Endothelial cell of umbilical vein (primary cell): Measurements from ENCODE around the gene PPM1H. TPM values are rescaled to one million over a fixed set of nuclear protein-coding genes. Genes with fewer than 3 reads are reported as not detected.

ENCODE experiments used
- BruUV-seq: library from RNA; stranded (reverse); fragments of 400-500 nt; replicated peaks from 2 replicates; lab custom pipeline; 2021; lab: Mats Ljungman, UMichigan
- CTCF ChIA-PET: fragments of 300-600, 350-600 bp; sonication (Branson Sonifier 250); formaldehyde crosslinking; loops from one replicate; lab custom pipeline; 2021; ENCODE audit warnings: antibody characterized with exemption, inconsistent platforms; lab: Charles Lee
- POLR2A ChIA-PET: fragments of 300-600, 350-600 bp; sonication (Branson Sonifier 250); formaldehyde crosslinking; loops from one replicate; lab custom pipeline; 2021; ENCODE audit warnings: antibody characterized with exemption, inconsistent platforms; lab: Charles Lee
- DNase-seq: peaks from one replicate; pipeline ENCODE4 v3.0.0-alpha.2; 2011; ENCODE audit warnings: low read depth, low spot score
- FAIRE-seq: peaks from 2 replicates; lab custom pipeline; 2011; peaks lifted over from hg19 to GRCh38; lab: Jason Lieb, UNC
- H2AFZ ChIP-seq: 2 replicates; pipeline ENCODE4 v1.6.0; 2012; ENCODE audit warnings: low read depth, low read length, control low read depth, inconsistent platforms
- H3K27ac ChIP-seq: 2 replicates; pipeline ENCODE4 v1.5.1; 2011; ENCODE audit warnings: low read depth, mild to moderate bottlenecking, control low read depth, low read length, moderate library complexity; ENCODE audit not compliant: insufficient read depth
- H3K27me3 ChIP-seq, 2 experiments: 2 replicates each; pipeline versions ENCODE4 v1.6.0 to v1.6.1; 2011; ENCODE audit warnings: low read length in 2 of 2, mixed read lengths in 1 of 2; ENCODE audit not compliant: control insufficient read depth in 2 of 2, insufficient read depth in 2 of 2
- H3K36me3 ChIP-seq, 2 experiments: 2 replicates in 1 of 2; 3 replicates in 1 of 2; pipeline ENCODE4 v1.5.1; 2011; ENCODE audit warnings: low read length in 2 of 2, mild to moderate bottlenecking in 1 of 2, moderate library complexity in 1 of 2; ENCODE audit not compliant: control insufficient read depth in 2 of 2, insufficient read depth in 2 of 2; ENCODE audit errors: extremely low read depth in 1 of 2
- H3K4me1 ChIP-seq: 3 replicates; pipeline ENCODE4 v1.5.1; 2011; ENCODE audit warnings: mild to moderate bottlenecking, low read length; ENCODE audit not compliant: control insufficient read depth, insufficient read depth; ENCODE audit errors: extremely low read depth
- H3K4me2 ChIP-seq: 2 replicates; pipeline ENCODE4 v1.6.1; 2011; ENCODE audit warnings: low read length, control low read depth, mixed read lengths; ENCODE audit not compliant: insufficient read depth
- H3K4me3 ChIP-seq, 3 experiments: fragments of 200-600 bp in 1 of 3; sonication (generic), shearing (Covaris generic) in 1 of 3; replicated peaks in 1 of 3; 2 replicates each; pipeline ENCODE4 v1.5.1; 2011 to 2016; ENCODE audit warnings: control low read depth in 3 of 3, low read length in 3 of 3, mild to moderate bottlenecking in 2 of 3, inconsistent platforms in 1 of 3, low read depth in 1 of 3, moderate library complexity in 1 of 3; ENCODE audit not compliant: insufficient read depth in 1 of 3
- H3K79me2 ChIP-seq: 2 replicates; pipeline ENCODE4 v1.6.0; 2012; ENCODE audit warnings: low read length, inconsistent platforms; ENCODE audit not compliant: control insufficient read depth, insufficient read depth
- H3K9ac ChIP-seq: replicated peaks from 2 replicates; pipeline ENCODE3; 2011; ENCODE audit warnings: low read length, control low read depth; ENCODE audit not compliant: insufficient read depth; ENCODE audit errors: extremely low read depth
- H3K9me1 ChIP-seq: replicated peaks from 3 replicates; pipeline ENCODE4 v1.6.0; 2011; ENCODE audit warnings: mild to moderate bottlenecking, low read length; ENCODE audit not compliant: control insufficient read depth, insufficient read depth; ENCODE audit errors: extremely low read depth
- H3K9me3 ChIP-seq: replicated peaks from 2 replicates; pipeline ENCODE4 v1.5.1; 2012; ENCODE audit warnings: low read length, inconsistent platforms; ENCODE audit not compliant: control insufficient read depth, insufficient read depth
- H4K20me1 ChIP-seq: replicated peaks from 2 replicates; pipeline ENCODE3; 2011; ENCODE audit warnings: mild to moderate bottlenecking, low read length; ENCODE audit not compliant: control insufficient read depth, insufficient read depth; ENCODE audit errors: extremely low read depth
- CTCF ChIP-seq, 2 donors: IDR thresholded peaks; 1 replicate in 1 of 2; 2 replicates in 1 of 2; pipeline ENCODE4 v1.5.1; 2011; ENCODE audit warnings: low read length in 2 of 2, mild to moderate bottlenecking in 2 of 2, moderate library complexity in 2 of 2, control low read depth in 1 of 2, inconsistent platforms in 1 of 2, low read depth in 1 of 2; ENCODE audit not compliant: insufficient read depth in 1 of 2; ENCODE audit errors: extremely low read depth in 1 of 2
- EZH2 ChIP-seq: IDR thresholded peaks from 2 replicates; pipeline ENCODE4 v1.6.1; 2012; ENCODE audit warnings: borderline replicate concordance, low read depth, mild to moderate bottlenecking, moderate library complexity, low read length, inconsistent platforms; ENCODE audit not compliant: severe bottlenecking
- FOS ChIP-seq: IDR thresholded peaks from 2 replicates; pipeline ENCODE4 v1.6.1; 2011; ENCODE audit warnings: mild to moderate bottlenecking, low read length, moderate library complexity, borderline replicate concordance; ENCODE audit not compliant: insufficient read depth
- GATA2 ChIP-seq: IDR thresholded peaks from 2 replicates; pipeline ENCODE4 v1.7.0; 2011; ENCODE audit warnings: low read depth, mild to moderate bottlenecking, moderate library complexity, mixed read lengths, low read length; ENCODE audit not compliant: insufficient read length, insufficient read depth
- JUN ChIP-seq: IDR thresholded peaks from 2 replicates; pipeline ENCODE4 v1.6.1; 2011; ENCODE audit warnings: borderline replicate concordance, low read depth; ENCODE audit not compliant: insufficient read length, insufficient read depth
- MAX ChIP-seq: IDR thresholded peaks from 2 replicates; pipeline ENCODE4 v1.6.1; 2011; ENCODE audit not compliant: insufficient read depth, insufficient read length
- MYC ChIP-seq: IDR thresholded peaks from one replicate; pipeline ENCODE4 v1.6.1; 2011; ENCODE audit warnings: mild to moderate bottlenecking, low read depth, low read length
- POLR2A ChIP-seq: IDR thresholded peaks from 2 replicates; pipeline ENCODE4 v1.6.1; 2012; ENCODE audit warnings: low read depth, mild to moderate bottlenecking, control low read depth, low read length
- POLR2AphosphoS5 ChIP-seq: IDR thresholded peaks from 2 replicates; pipeline ENCODE4 v1.6.1; 2012; ENCODE audit warnings: low read depth, mild to moderate bottlenecking, control low read depth, low read length, moderate library complexity; ENCODE audit not compliant: insufficient read depth
- dilution Hi-C: fragments of 300-500 bp; cut with MboI; formaldehyde crosslinking; loops from one replicate; pipeline ENCODE4 v1.15.0; 2019; ENCODE audit warnings: low sequenced_read_pairs; ENCODE audit not compliant: extremely low pct_ligation_motif_present
- intact Hi-C: fragments of 100-400 bp; cut with micrococcal nuclease; formaldehyde crosslinking; loops from one replicate; pipeline ENCODE4 v1.10.0; 2022
- polyA plus RNA-seq, 4 experiments: library from polyadenylated mRNA; depleted of rRNA in 3 of 4; stranded (reverse) in 3 of 4; unstranded in 1 of 4; fragments of >200 nt; gene quantifications; 2 replicates each; pipeline versions ENCODE4 v1.2.1 to v1.2.3, GENCODE V29; 2011 to 2012; ENCODE audit warnings: missing spikeins in 1 of 4
- total RNA-seq: library from RNA; stranded (reverse); gene quantifications from 2 replicates; pipeline ENCODE4 v1.2.3, GENCODE V29; 2021

Gene PPM1H
- total and polyA plus RNA-seq, 2 donors (not counting 3 experiments of a cell fraction or from before 2014, with no cell fraction given) = 1.0 to 7.2 TPM

GRCh38 chr12:62959745-62960144 is 24.8 kb upstream of the PPM1H start:
- H3K4me1 ChIP-seq = no peaks in the 10 kb centered on the region
- H3K36me3 ChIP-seq = no peaks in the 10 kb centered on the region
- no peaks in the 10 kb centered on the region for H3K9me3 ChIP-seq
- FAIRE-seq (no peak), DNase-seq (no peak)
- no peak overlapping the region for H3K4me2 ChIP-seq
- ChIA-PET POLR2A (no interaction called here), CTCF (no interaction called here)
- peaks cover 0 to 4% of the 10 kb centered on the region in 2 experiments for H3K27me3 ChIP-seq
- no peak for TF ChIP-seq GATA2
- TF ChIP-seq MAX = no peak
- TF ChIP-seq MYC = no peak
- no peak for TF ChIP-seq CTCF (IDR thresholded peaks at IDR 0.05; ENCODE audit: extremely low read depth in 1 of 2, insufficient read depth in 1 of 2, low read depth in 1 of 2, low read length in 2 of 2)
- TF ChIP-seq JUN = no peak
- no peak for TF ChIP-seq POLR2A
- TF ChIP-seq POLR2AphosphoS5 = no peak
- no peak for TF ChIP-seq FOS
- TF ChIP-seq EZH2 = no peak
- H3K79me2 ChIP-seq = no peaks in the 10 kb centered on the region
- no peak overlapping the region for H3K9ac ChIP-seq
- H2AFZ ChIP-seq = no peak overlapping the region
- no peak overlapping the region for H3K4me3 ChIP-seq
- dilution Hi-C loops = no loop called here
- H3K9me1 ChIP-seq = no peaks in the 10 kb centered on the region
- no peaks in the 10 kb centered on the region for H4K20me1 ChIP-seq
- BruUV-seq = no TSS peak
- intact Hi-C loops = no loop called here
- H3K27ac ChIP-seq = no peak overlapping the region
